HG03342 (cell line): ENCODE results near the gene ZKSCAN2.

ENCODE experiments used
- ATAC-seq: cut with Tn5 transposase; IDR thresholded peaks from one replicate; pipeline ENCODE4 v1.9.1; 2021; ENCODE audit warnings: mild to moderate bottlenecking, moderate library complexity; ENCODE audit not compliant: unreplicated experiment

ZKSCAN2 gene

GRCh38 chr16:25224731-25225319, 32.8 kb downstream of the ZKSCAN2 start:
- no peak for ATAC-seq

GRCh38 chr16:25223964-25224363, 33.7 kb downstream of the ZKSCAN2 start:
- no peak for ATAC-seq

- no peak for ATAC-seq
Observed at GRCh38 chr16:25222959-25223358, 34.7 kb downstream of the ZKSCAN2 start.

- no peak for ATAC-seq
Observed at GRCh38 chr16:25219070-25219737, 38.4 kb downstream of the ZKSCAN2 start.

- ATAC-seq, result no peak
Observed at GRCh38 chr16:25217921-25218320, 39.7 kb downstream of the ZKSCAN2 start.

GRCh38 chr16:25217112-25217511, 40.5 kb downstream of the ZKSCAN2 start:
- ATAC-seq, result no peak

GRCh38 chr16:25213709-25214397, 43.8 kb downstream of the ZKSCAN2 start:
- no peak for ATAC-seq

GRCh38 chr16:25212636-25213035, 45.0 kb downstream of the ZKSCAN2 start:
- ATAC-seq, result no peak

- ATAC-seq, result no peak
Observed at GRCh38 chr16:25210758-25211157, 46.9 kb downstream of the ZKSCAN2 start.

- ATAC-seq, result no peak
Observed at GRCh38 chr16:25199457-25199856, 58.2 kb downstream of the ZKSCAN2 start.

GRCh38 chr16:25198021-25198420, 59.6 kb downstream of the ZKSCAN2 start:
- ATAC-seq, result no peak

- ATAC-seq, result no peak
Observed at GRCh38 chr16:25194273-25194878, 63.3 kb downstream of the ZKSCAN2 start.

- ATAC-seq, result no peak
Observed at GRCh38 chr16:25192096-25192495, 65.5 kb downstream of the ZKSCAN2 start.

GRCh38 chr16:25189305-25189704, 68.3 kb downstream of the ZKSCAN2 start:
- ATAC-seq, result no peak

- no peak for ATAC-seq
Observed at GRCh38 chr16:25187491-25187795, 70.2 kb downstream of the ZKSCAN2 start.
